Endothelial cell (in vitro differentiated cells): ENCODE data around the gene ANAPC13. TPM values are rescaled to one million over a fixed set of nuclear protein-coding genes. Genes with fewer than 3 reads are reported as not detected.

Experiments
- DNase-seq: peaks from one replicate; pipeline ENCODE4 v3.0.0; 2021; ENCODE audit warnings: low spot score
- H3K27ac Mint-ChIP-seq: one replicate; pipeline ENCODE4 v1.8.0; 2021; ENCODE audit warnings: mixed read lengths, inconsistent platforms; ENCODE audit not compliant: unreplicated experiment
- H3K27me3 Mint-ChIP-seq: one replicate; pipeline ENCODE4 v1.8.0; 2021; ENCODE audit warnings: mild to moderate bottlenecking, moderate library complexity, mixed read lengths, inconsistent platforms; ENCODE audit not compliant: unreplicated experiment
- H3K36me3 Mint-ChIP-seq: one replicate; pipeline ENCODE4 v1.8.0; 2021; ENCODE audit warnings: mild to moderate bottlenecking, low read depth, mixed read lengths, inconsistent platforms; ENCODE audit not compliant: unreplicated experiment
- H3K4me1 Mint-ChIP-seq: one replicate; pipeline ENCODE4 v1.8.0; 2021; ENCODE audit warnings: mild to moderate bottlenecking, mixed read lengths, inconsistent platforms; ENCODE audit not compliant: unreplicated experiment
- H3K4me3 Mint-ChIP-seq: one replicate; pipeline ENCODE4 v1.8.0; 2021; ENCODE audit warnings: mild to moderate bottlenecking, mixed read lengths, inconsistent platforms; ENCODE audit not compliant: unreplicated experiment
- H3K9me3 Mint-ChIP-seq: one replicate; pipeline ENCODE4 v1.8.0; 2021; ENCODE audit warnings: mixed read lengths, inconsistent platforms; ENCODE audit not compliant: unreplicated experiment
- total RNA-seq: library from RNA; stranded (reverse); fragmentation: NEBNext Ultra II Directional; extraction: Animal tissue kit (Norgen Biotek cat#: 25700); gene quantifications from one replicate; pipeline ENCODE4 v1.2.1, GENCODE V29; 2021; ENCODE audit not compliant: unreplicated experiment
- TF ChIP-seq, protein P1 (sequence below): fragments of 200-600 bp; sonication (generic); IDR thresholded peaks from one replicate; pipeline ENCODE4 v1.5.0; 2021; ENCODE audit warnings: antibody characterized with exemption; ENCODE audit not compliant: unreplicated experiment

Gene ANAPC13
- total RNA-seq, 1 donor from 2014 or later = 59.4 TPM

DNA sequence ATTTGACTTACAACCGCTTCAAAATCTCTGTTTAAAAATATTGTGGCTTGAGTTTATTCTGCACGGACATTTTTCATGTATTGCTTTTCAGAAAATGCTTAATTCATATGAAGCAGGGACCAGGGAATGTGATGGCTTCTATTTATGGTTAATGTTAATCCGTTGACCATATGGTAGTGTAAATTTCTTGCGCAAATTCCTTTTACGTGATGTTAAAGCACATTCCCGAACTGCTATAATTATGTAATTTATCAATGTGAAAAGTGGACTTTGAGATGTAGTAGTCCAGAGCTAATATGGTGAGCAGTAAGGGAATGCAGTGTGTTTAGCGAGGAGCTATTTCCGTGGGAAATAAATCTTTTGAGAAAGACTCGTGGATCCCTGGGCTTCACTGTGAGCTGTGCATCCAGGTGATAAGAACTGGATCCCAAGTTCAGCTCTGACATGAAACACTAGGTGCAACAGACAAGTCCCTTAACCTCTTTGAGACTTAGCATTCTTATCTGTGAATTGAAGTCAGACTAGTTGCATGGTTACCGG, 27.3 kb downstream of the ANAPC13 start:
- peaks cover 20% of the 10 kb centered on the region for H3K4me1 Mint-ChIP-seq
- H3K27ac Mint-ChIP-seq = no peak overlapping the region
- no peaks in the 10 kb centered on the region for H3K9me3 Mint-ChIP-seq
- H3K36me3 Mint-ChIP-seq = no peaks in the 10 kb centered on the region
- DNase-seq = no peak
- TF ChIP-seq, protein P1, sequence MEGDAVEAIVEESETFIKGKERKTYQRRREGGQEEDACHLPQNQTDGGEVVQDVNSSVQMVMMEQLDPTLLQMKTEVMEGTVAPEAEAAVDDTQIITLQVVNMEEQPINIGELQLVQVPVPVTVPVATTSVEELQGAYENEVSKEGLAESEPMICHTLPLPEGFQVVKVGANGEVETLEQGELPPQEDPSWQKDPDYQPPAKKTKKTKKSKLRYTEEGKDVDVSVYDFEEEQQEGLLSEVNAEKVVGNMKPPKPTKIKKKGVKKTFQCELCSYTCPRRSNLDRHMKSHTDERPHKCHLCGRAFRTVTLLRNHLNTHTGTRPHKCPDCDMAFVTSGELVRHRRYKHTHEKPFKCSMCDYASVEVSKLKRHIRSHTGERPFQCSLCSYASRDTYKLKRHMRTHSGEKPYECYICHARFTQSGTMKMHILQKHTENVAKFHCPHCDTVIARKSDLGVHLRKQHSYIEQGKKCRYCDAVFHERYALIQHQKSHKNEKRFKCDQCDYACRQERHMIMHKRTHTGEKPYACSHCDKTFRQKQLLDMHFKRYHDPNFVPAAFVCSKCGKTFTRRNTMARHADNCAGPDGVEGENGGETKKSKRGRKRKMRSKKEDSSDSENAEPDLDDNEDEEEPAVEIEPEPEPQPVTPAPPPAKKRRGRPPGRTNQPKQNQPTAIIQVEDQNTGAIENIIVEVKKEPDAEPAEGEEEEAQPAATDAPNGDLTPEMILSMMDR = no peak
- peaks cover 2% of the 10 kb centered on the region for H3K27me3 Mint-ChIP-seq
- no peak overlapping the region for H3K4me3 Mint-ChIP-seq

DNA sequence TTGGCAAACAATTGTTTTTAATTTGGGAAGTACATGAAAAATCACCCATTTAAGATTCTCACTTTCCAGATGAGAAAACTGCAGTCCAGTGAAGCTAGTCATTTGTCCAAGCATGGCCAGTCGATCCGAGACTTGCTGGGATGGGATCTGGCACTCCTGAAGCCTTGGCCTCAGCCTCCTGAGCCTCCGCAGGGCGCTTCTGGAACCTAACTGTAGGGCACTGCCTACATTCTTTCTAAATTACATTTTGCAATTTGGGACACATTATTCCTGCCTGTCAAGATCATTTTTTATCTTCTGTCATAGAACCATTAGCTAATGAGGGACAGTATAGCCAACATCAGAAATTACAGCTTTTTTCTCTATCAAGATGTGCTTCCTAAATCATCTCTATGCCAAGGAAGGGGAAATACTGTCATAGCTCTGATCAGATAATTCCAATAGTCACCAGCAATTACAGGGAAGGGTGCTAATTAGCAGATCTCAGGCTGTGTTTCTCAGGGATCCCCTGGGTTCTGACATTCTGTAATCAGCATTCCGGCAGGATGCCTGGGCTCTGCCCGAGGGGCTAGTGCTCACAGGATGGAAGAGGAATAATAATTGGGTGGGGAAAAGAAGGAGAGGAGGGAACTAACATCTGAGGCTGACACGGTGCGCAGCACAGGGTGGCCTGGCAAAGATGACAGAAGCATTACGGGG, 28.3 kb downstream of the ANAPC13 start:
- H3K9me3 Mint-ChIP-seq = no peaks in the 10 kb centered on the region
- peaks cover 14% of the 10 kb centered on the region for H3K4me1 Mint-ChIP-seq
- TF ChIP-seq, protein P1 = no peak
- H3K27me3 Mint-ChIP-seq = peaks cover 2% of the 10 kb centered on the region
- no peak overlapping the region for H3K27ac Mint-ChIP-seq
- H3K36me3 Mint-ChIP-seq = no peaks in the 10 kb centered on the region
- no peak overlapping the region for H3K4me3 Mint-ChIP-seq
- no peak for DNase-seq

DNA sequence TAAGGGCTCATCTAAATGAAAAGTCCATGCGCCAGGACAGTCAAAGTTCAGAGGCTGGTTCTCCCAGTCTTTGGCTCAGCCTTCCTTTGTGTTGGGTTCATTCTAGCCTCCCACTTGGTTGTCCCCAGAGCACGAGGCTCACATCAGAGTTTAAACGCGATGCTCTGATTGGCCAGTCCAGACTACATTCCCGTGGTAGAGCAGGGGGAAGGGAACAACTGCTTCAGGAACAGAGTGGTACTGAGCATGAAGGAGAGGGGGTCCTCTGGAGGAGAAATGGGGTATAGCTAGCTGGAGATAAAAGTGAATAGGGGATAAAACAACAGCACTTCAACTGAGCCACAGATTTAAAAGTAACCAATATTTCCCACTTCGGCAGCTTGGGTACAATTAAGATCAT, 32.2 kb downstream of the ANAPC13 start:
- Mint-ChIP-seq H3K4me1 (peaks cover 7% of the 10 kb centered on the region), H3K36me3 (no peaks in the 10 kb centered on the region), H3K27me3 (peaks cover 2% of the 10 kb centered on the region), H3K27ac (no peak overlapping the region), H3K9me3 (no peaks in the 10 kb centered on the region), H3K4me3 (no peak overlapping the region)
- TF ChIP-seq, protein P1 = no peak
- DNase-seq = no peak

DNA sequence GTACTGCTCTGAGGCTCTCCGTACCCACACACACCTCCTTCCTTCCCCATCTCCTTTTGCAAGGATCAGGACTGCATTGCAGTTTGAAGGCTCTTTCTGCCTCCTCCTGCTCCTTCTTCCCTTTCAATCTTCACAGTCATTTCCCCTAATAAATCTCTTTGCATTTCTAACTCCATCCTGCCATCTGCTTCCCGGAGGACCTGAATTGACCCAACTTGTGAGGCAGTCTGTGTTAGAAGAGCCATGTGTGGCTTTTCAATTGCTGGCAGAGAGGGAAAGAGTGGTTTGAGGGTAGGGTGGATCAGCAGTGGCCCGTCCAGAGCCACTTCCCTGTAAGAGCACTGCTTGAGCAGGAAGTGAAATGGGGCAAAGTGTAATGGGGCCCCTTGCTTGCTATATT, 35.8 kb downstream of the ANAPC13 start:
- no peaks in the 10 kb centered on the region for H3K36me3 Mint-ChIP-seq
- H3K4me3 Mint-ChIP-seq = no peak overlapping the region
- no peak for DNase-seq
- TF ChIP-seq, protein P1 = no peak
- H3K27me3 Mint-ChIP-seq = peaks cover 2% of the 10 kb centered on the region
- no peak overlapping the region for H3K27ac Mint-ChIP-seq
- no peaks in the 10 kb centered on the region for H3K9me3 Mint-ChIP-seq
- H3K4me1 Mint-ChIP-seq = peaks cover 16% of the 10 kb centered on the region

DNA sequence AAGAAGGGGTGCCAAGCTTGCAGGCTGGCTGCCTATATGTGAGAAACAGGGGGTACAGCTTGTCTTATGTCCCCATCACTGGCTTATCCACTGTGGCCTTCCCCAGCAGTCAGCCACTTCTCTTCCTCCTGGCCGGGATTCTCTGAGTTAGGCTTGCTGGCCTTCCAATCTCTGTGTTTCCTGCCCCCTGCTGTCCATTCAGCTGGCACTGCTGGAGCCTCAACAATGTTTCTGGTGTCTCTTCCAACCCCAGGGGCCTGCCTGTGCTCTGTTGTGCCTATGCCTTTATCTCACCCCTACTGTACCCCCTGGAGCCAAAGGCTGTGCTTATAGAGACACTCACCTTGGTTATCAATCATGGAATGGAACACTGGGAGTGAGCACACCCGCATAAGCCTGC, 36.5 kb downstream of the ANAPC13 start:
- Mint-ChIP-seq H3K27me3 (peaks cover 2% of the 10 kb centered on the region), H3K4me3 (no peak overlapping the region), H3K9me3 (no peaks in the 10 kb centered on the region), H3K27ac (no peak overlapping the region), H3K36me3 (no peaks in the 10 kb centered on the region), H3K4me1 (peaks cover 16% of the 10 kb centered on the region)
- peak; percentile 47 for DNase-seq
- TF ChIP-seq, protein P1 = no peak
